HG03039 (cell line): ENCODE data around the gene MAP3K20.
A peak's percentile ranks its signal among the peaks of the same experiment; 100 is the strongest.
"Not testable (repeated sequence)": the region's sequence is repeated elsewhere in the genome, so short reads cannot be mapped to it uniquely, and the experiment has no call there.

Source experiments
- ATAC-seq: cut with Tn5 transposase; IDR thresholded peaks from one replicate; pipeline ENCODE4 v1.9.1; 2021; ENCODE audit warnings: mild to moderate bottlenecking, moderate library complexity; ENCODE audit not compliant: unreplicated experiment

MAP3K20 gene

DNA sequence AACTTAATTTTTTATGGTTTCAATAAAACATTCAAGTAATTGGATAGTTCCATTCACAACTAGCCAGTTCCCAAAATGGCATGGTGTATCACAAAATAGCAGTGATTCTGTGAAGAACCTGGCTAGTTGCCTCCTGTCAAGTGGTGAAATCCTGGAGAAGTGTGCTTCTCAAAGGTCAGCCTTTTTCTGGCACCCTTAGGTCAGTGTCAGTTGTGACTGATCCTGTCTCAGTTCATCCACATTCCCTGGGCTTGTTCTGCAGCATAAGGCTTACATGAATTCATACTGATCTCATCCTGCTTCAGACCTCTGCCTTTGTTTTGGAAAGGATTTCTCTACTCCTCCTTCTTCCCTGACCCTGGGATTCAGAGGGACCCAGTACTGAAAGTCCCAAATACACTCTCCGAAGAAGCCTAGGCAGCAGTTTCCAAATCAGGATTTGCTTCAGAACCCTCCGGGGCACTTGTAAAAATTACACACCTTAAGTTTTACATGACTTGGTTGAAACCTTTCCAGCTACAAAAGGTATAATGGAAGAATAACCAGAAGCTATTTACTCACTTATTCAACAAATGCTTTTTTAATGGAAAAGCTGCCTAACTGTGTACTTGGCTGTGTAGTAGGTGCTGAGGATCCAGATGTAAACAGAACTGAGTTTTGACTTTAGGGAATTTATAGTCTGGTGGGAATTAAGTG lies 11.0 kb downstream of the MAP3K20 start:
- ATAC-seq = no peak

DNA sequence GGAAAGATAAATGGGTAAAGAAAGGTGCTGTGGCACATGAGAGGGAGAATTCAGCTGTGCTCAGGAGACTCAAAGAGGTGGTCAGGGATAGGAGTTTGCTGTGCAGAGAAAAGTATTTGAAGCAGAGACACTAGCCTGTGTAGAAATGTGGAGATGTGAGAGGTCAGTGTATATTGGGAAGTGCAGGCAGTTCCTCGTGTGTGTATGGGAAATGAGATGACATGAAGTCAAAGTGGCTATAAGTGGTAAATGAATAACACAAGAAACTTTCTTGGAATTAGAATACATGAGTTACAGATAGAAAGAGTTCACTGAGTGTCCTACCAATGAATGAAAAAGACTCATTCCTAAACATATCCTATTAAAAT lies 11.6 kb downstream of the MAP3K20 start:
- ATAC-seq = no peak

DNA sequence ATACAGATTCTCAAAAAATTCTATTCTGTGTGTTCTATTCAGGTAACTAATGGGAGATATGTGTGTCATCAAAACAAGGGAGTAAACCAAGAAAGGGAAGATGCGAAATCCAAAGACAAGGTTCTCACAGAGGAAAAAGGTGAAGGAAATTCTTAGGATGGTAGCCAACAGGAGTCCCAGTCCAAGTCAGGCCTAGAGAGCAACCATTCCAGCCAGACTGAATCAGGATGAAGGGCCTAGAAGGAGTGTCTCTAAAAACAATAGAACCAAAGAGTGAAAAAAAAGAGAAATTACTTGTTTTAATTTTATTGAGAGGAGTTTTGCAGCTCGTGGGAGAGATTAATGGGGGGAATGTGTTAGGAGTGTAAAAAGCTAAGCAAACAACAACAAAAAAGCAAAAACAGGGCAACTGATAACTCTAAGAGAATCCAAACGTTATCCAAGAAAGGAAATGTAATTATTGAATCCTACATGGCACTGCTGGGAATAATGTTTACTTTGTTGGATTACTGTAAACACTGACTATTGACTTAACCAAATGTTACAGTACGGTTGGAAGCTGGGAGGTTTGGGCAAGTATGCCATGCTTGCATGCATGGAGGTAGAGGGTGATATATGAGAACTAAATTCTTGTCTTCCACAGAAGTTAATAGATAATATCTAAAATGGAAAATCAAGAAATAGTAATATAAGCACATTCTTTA lies 12.3 kb downstream of the MAP3K20 start:
- no peak for ATAC-seq

DNA sequence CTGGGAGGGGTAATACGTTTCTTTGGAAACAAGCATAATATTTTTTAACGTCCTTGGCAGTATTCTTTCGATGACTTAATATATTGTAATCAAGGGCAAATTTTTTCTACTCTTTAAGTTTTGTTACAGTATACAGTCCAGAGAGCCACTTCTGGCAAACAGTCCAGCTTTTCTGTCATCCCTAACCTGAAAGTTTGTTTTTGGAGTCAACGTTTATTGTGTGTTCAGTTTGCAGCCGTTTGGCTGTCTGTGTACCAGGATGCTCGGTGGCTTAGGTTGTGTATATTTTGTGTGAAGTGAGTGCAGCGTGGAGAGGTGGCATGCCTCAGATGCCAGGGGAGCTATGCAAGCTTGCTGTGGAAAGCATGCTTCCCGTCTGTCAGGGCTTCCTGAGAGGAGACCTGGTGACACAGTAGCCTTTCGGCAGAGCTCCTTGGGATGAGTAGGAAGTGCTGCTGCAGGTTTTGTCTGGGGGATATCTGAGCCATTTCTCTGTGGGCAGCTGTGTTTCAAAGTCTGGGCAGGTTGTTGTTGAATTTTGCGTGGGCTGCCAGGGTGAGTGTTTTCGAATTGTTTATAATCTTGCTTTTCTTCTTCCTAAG lies 14.7 kb downstream of the MAP3K20 start:
- no peak for ATAC-seq

DNA sequence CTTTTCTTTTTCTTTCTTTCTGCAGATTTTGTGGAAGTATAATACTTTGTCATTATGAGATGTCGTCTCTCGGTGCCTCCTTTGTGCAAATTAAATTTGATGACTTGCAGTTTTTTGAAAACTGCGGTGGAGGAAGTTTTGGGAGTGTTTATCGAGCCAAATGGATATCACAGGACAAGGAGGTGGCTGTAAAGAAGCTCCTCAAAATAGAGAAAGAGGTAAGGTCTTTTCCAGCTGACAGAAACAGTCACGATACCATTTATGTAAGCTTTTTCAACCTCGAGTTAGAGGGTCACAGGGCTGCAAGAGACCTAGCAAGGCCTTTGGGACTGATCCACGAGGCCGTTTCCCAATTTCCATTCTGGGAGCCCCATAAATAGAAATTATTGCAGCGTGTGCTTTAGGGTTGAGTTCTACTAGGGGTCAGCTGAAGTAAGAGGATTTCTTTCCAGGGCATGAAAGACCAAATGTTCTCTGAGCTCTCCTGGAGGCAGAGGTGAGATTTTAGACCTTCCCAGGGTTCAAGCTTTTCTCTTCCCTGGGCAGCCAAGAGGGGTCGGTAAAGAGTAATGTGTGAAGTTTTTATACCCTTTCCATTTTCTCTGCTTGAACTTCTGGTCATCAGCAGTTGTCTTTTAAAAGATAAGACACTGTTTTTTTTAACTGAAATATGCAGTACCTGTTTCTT lies 15.5 kb downstream of the MAP3K20 start:
- no peak for ATAC-seq

DNA sequence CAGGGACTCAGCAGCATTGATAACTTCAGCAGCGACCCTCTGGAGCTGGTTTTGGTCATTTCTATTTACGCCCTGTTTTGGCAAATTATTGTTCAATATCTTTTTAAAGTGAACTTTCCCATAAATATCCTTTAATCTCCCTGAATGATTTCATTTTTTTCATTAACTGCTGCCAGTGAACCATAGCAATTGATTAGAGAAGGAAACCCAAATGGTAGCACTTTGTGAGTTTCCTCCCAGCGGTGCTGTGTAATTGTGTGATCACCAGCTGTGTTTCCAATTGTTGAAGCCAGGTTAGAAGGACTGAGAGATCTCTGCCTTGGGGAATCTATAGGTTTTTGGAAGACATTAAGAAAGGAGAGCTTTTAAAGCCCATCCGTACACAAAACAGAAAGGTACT lies 16.3 kb downstream of the MAP3K20 start:
- ATAC-seq = no peak

DNA sequence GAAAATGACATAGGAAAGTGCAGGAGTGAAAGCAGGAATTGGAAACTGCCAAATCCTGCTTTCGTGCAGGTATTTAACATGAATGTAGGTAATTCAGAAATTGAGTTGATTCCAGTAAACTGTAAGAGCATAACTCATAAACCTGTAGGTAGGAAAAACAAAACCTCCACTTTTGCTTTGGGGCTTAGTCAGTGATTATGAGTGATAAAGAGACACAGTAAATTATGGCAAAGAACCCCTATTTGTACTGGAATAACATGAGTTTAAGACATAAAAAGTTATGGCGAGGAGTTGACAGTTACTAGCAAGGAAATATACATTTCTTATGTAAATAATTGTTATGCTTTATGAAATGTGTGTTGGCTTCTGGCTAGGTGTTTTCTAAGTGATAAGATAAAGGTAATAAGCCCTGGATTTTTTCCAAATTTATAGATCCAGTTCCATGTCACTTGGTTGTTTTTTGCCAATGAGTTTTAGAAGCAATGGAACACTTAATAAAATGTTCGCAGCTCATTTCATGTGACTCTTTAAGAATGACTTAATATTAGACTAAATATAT lies 17.3 kb downstream of the MAP3K20 start:
- no peak for ATAC-seq

DNA sequence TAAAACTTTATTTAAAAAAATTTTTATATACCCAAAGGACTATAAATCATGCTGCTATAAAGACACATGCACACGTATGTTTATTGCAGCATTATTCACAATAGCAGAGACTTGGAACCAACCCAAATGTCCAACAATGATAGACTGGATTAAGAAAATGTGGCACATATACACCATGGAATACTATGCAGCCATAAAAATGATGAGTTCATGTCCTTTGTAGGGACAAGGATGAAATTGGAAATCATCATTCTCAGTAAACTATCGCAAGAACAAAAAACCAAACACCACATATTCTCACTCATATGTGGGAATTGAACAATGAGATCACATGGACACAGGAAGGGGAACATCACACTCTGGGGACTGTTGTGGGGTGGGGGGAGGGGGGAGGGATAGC lies 18.0 kb downstream of the MAP3K20 start:
- not testable (repeated sequence) for ATAC-seq

DNA sequence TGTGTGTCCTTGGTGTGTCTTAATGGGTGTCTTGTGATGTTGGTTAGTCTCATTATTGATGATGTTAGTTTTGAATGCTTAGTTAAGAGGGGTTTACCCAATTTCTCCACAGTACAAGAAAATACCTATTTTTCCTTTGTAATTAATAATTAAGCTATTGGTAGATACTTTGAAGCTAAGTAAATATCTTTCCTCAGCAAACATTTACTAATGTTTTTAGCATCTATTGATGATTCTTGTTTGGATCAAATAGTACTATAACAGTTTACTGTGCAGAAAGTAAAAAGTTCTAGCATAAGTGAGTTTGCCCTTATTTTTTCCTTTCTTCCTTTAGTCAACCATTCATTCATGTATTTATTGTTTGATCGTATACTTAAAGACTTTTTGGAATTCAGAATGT lies 19.1 kb downstream of the MAP3K20 start:
- ATAC-seq = no peak

DNA sequence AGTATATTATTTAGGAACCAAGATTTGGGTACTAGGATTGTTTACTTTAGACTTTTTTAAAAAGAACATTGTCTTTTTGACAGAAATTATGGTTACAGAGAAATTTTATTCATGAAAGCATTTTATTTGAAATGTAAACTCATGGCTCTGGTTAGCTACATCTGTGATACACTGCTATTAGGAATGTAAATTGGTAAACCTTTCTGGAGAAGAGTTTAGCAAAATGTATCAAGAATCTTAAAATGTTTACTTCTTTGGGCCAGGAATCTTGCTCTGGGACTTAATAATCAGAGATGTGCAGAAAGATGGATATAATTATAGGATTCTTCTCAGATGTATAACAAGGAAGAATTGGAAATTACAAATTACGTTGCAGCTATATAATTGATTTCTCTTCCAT lies 19.7 kb downstream of the MAP3K20 start:
- ATAC-seq = no peak

DNA sequence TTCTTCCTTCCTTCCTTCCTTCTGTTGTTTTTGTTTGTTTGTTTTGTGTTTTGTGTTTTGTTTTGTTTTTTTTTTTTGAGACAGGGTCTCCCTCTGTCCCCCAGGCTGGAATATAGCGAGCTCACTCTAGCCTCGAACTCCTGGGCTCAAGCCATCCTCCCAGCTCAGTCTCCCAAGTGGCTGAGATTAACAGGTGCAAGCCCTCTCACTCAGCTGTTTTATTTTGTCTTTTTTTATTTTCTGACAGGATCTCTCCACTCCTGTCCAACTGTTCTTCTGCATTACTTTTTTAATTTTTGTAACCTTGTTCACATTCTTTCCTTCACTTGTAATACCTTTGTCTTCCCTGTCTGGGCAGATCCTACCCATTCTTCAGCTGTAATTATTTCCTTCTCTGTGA lies 23.6 kb downstream of the MAP3K20 start:
- no peak for ATAC-seq

DNA sequence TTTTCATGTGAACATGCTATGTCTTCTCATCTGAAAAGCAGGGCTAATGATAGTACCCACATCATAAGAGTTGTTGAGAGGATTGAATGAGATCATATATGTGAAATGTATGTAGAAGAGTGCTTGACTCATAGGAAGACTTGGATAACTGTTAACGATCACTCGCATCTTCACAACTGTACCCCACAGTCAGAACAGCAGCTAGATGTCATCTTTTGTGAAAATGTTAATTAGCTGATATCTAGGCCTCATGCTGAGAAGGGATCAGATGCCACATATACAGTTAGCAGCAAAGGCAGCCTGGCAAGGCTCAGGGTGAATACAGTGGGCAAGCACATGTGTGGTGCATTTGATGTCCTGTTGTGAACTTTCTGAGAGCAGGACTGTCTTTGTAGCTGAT lies 24.2 kb downstream of the MAP3K20 start:
- no peak for ATAC-seq

DNA sequence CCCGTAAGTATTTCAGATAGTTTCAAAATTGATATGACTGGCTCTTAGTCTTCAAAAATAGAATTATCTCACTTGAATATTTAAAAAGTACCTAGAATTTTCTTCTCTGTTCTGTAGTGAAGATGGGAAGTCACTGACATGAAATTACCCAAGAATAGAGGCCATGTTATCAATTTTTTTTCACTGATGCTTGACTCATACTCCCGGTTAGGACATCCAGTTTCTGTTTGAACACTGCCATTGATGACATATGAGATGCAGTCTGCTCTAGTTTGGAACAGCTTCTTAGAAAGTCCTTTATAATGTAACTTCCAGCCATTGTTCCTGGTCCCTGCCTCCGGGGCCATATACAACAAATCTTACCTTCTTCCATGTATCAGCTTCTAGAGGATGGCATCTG lies 26.0 kb downstream of the MAP3K20 start:
- peak; percentile 81 for ATAC-seq

DNA sequence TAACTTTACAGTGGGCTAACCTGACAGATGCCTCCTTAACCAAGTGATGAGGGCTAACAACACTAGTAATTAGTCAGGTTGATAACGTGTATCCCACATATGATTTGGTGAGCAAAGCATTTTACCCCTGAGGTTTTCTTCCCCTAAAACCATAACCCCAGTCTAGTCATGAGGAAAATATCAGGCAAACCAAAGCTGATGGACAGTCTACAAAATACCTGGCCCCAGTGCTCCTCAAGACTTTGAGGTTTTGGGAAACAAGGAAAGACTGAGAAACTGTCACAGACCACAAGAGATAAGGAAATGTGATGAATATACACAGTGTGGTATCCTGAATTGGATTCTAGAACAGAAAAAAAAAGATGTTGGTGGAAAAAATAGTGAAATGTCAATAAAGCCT lies 28.5 kb downstream of the MAP3K20 start:
- ATAC-seq = no peak

DNA sequence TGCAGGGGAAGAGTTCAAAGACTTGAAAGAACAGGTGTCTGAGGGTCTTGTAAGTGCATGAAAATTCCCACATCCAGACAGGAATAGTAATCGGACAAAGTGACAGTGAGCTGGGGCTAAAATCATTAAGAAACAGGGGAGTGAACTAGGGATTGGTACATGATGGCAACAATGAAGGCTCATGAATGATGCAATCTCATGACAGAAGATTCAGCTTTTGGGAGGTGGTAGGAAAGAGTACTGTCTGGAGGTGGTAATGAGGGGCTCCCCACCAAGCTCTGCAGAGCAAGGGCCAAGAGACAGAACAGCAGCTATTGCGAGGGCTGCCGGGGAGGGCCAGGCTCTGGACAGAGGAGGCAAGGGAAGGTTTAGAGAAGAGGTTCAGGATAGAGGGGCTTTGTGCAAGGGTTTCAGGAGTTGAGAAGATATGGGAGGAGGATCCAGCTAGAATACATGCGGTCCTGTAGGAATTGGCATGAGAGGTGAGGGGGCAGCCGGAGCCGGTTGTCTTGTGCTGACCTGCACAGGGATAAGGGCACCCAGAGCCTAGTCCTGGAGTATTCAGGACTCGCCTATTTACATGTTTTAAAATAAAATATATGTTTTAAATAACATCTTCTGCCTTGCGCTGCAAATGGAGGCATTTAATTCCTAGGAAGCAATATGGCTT lies 31.4 kb downstream of the MAP3K20 start:
- ATAC-seq = no peak

DNA sequence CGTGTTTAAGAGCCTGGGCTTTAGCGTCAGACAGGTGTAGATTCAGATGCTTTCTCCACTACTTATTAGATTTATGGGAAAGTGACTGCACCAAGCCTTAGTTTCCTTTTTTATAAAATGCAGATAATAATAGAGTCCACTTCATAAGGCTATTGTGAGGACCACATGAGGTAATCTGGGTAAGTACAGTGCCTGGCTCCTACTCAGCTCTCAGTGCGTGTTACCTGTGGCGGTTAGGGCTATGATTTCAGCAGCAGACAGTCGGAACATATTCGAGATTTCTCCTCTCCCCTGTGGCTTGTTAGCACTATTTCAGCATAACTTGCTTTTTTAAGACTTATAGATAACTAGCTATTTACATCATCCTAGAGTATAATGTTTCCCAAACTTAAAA lies 32.0 kb downstream of the MAP3K20 start:
- ATAC-seq = no peak

DNA sequence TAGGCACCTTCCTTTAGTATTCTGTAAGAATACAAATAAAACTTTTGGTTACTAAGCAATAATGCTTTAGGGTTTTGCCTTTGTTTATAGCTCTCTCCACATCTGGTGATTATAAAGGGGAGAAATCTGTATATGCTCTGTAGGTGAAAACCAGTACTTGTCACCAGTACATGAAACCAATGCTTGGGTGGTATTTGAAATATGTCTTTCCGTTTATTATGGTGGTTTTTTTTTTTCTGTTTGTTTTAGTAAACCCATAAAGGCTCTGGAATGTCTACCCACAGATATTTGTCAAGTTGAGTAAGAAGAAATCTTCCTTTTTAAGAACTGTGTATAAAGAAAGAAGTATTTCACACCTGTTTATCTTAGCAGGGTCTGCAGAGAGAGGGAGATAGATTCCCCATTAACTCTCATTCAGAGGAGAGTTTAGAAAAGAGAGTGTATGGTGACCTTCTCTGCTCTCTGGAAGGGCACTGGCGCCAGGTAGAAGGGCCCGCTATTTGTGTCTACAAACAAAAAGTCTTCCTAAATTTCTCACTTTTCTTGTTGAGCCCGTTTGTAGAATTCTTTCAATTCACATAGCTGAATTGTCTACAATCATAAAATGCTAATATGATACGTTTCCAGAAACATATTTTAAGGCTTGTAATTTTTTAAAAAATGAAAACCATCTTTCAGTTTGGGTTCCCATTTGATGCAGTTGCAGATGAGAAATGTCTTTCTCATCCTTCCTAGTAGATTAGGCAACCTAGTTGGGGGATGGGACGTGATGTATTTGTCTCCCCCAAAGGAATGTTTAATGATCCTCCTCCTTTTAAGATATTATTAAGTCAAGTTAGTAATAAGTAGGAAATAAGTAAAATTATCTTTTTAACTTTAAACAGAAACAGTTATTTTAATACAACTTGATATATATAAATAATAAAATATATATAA lies 33.9 kb downstream of the MAP3K20 start:
- no peak for ATAC-seq

DNA sequence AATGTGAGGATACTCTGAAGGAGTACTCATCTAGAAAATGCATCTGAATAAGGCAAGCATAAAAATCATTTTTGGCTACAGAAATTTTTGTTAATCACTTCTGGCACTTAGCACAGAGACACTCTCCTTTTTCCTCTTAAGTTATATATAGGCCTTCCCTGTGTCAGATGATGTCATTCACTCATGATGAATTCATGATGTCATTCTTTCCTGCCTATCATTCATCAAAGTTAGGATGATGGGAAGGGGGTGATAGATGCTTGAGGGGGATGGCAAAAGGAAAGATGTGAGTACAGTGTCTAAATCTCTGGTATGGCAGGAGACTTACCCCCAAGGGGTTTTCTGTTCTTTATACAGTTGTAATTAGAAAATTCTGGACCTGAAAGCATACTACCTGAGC lies 42.0 kb downstream of the MAP3K20 start:
- no peak for ATAC-seq

DNA sequence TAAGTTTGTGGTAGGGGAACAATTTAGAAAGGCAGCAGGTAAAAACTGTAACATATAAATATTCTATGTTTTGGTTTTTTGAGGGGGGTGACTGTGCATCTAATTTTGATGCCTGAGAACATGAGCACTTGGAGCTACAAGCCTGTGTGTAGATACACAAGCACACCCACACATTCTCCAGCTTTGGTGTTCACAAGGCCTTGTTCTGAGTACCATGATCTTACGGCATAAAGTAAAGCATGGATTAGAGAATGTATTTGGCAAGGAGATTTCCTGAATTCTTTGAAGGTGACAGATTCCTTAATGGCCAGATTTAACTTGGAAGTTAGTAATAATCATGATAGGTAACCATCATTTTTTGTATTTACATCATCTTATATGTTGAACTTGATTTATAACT lies 42.7 kb downstream of the MAP3K20 start:
- no peak for ATAC-seq
